Hematopoietic multipotent progenitor cell treated with erythropoietin and hydrocortisone succinate and interleukin-3 and kit ligand, for 17 days (in vitro differentiated cells): ENCODE measurements around the gene C1QTNF5.

Experiments used
- DNase-seq: peaks from one replicate; pipeline ENCODE4 v3.0.0-alpha.2; 2015; ENCODE audit warnings: low spot score

The C1QTNF5 gene

GRCh38 chr11:119318240-119319135 lies 22.2 kb downstream of the C1QTNF5 start:
- no peak for DNase-seq

- no peak for DNase-seq
These were observed 23.0 kb downstream of the C1QTNF5 start for GRCh38 chr11:119317592-119318239.

GRCh38 chr11:119316729-119317591 lies 23.7 kb downstream of the C1QTNF5 start, which contains the start of gene MCAM:
Gene MCAM (minus strand): TSS chr11:119317130. CDS start chr11:119317101, 29 bp downstream.
- DNase-seq = no peak

GRCh38 chr11:119316016-119316728 lies 24.5 kb downstream of the C1QTNF5 start:
- no peak for DNase-seq

- DNase-seq = no peak
These were observed 25.3 kb downstream of the C1QTNF5 start for GRCh38 chr11:119315131-119316015.

- no peak for DNase-seq
These were observed 26.0 kb downstream of the C1QTNF5 start for GRCh38 chr11:119314726-119315125.

GRCh38 chr11:119310682-119311052 lies 30.0 kb downstream of the C1QTNF5 start:
- DNase-seq = no peak

- DNase-seq = no peak
These were observed 30.6 kb downstream of the C1QTNF5 start for GRCh38 chr11:119309953-119310681.

GRCh38 chr11:119309411-119309810 lies 31.3 kb downstream of the C1QTNF5 start:
- no peak for DNase-seq

- no peak for DNase-seq
These were observed 32.7 kb downstream of the C1QTNF5 start for GRCh38 chr11:119307974-119308373.

- no peak for DNase-seq
These were observed 33.5 kb downstream of the C1QTNF5 start for GRCh38 chr11:119307219-119307618.

- DNase-seq = no peak
These were observed 34.3 kb downstream of the C1QTNF5 start for GRCh38 chr11:119306373-119306890.

- DNase-seq = no peak
These were observed 34.9 kb downstream of the C1QTNF5 start for GRCh38 chr11:119305556-119306372.

- no peak for DNase-seq
These were observed 37.4 kb downstream of the C1QTNF5 start for GRCh38 chr11:119303227-119303718.

GRCh38 chr11:119300198-119300964 lies 40.3 kb downstream of the C1QTNF5 start:
- DNase-seq = no peak

GRCh38 chr11:119299416-119299815 lies 41.3 kb downstream of the C1QTNF5 start:
- no peak for DNase-seq

- DNase-seq = no peak
These were observed 42.0 kb downstream of the C1QTNF5 start for GRCh38 chr11:119298726-119299125.

GRCh38 chr11:119297938-119298337 lies 42.7 kb downstream of the C1QTNF5 start:
- DNase-seq = no peak
